Nephron (organoid): ENCODE results near the gene SHH.
"Not testable (repeated sequence)": the region's sequence is repeated elsewhere in the genome, so short reads cannot be mapped to it uniquely, and the experiment has no call there.

Experiments
- H3K27ac Mint-ChIP-seq, 3 experiments: 2 replicates each; pipeline ENCODE4 v1.8.0; 2020; ENCODE audit warnings: mixed read lengths in 3 of 3, mild to moderate bottlenecking in 2 of 3, moderate library complexity in 1 of 3
- H3K27me3 Mint-ChIP-seq: 2 replicates; pipeline ENCODE4 v1.8.0; 2021; ENCODE audit warnings: low read depth, mild to moderate bottlenecking, moderate library complexity, mixed read lengths
- H3K36me3 Mint-ChIP-seq: 2 replicates; pipeline ENCODE4 v1.8.0; 2020; ENCODE audit warnings: low read depth, mixed read lengths
- H3K4me1 Mint-ChIP-seq: 2 replicates; pipeline ENCODE4 v1.8.0; 2020; ENCODE audit warnings: mixed read lengths
- H3K4me3 Mint-ChIP-seq, 3 experiments: 2 replicates each; pipeline ENCODE4 v1.8.0; 2020; ENCODE audit warnings: mild to moderate bottlenecking in 3 of 3, mixed read lengths in 3 of 3, moderate library complexity in 2 of 3
- H3K9me3 Mint-ChIP-seq: 2 replicates; pipeline ENCODE4 v1.8.0; 2020; ENCODE audit warnings: mixed read lengths
- TF ChIP-seq, protein P1 (sequence below), 3 experiments: fragments of 200-600 bp; sonication (generic); IDR thresholded peaks; one replicate each; pipeline ENCODE4 v1.5.0; 2021; ENCODE audit warnings: antibody characterized with exemption in 3 of 3; ENCODE audit not compliant: unreplicated experiment in 3 of 3

Gene SHH

GRCh38 chr7:155840909-155841308 lies 28.6 kb upstream of the SHH start:
- no peaks in the 10 kb centered on the region for H3K9me3 Mint-ChIP-seq
- H3K27ac Mint-ChIP-seq, result no peak overlapping the region
- H3K27me3 Mint-ChIP-seq, result peaks cover 14% of the 10 kb centered on the region
- TF ChIP-seq, protein P1, sequence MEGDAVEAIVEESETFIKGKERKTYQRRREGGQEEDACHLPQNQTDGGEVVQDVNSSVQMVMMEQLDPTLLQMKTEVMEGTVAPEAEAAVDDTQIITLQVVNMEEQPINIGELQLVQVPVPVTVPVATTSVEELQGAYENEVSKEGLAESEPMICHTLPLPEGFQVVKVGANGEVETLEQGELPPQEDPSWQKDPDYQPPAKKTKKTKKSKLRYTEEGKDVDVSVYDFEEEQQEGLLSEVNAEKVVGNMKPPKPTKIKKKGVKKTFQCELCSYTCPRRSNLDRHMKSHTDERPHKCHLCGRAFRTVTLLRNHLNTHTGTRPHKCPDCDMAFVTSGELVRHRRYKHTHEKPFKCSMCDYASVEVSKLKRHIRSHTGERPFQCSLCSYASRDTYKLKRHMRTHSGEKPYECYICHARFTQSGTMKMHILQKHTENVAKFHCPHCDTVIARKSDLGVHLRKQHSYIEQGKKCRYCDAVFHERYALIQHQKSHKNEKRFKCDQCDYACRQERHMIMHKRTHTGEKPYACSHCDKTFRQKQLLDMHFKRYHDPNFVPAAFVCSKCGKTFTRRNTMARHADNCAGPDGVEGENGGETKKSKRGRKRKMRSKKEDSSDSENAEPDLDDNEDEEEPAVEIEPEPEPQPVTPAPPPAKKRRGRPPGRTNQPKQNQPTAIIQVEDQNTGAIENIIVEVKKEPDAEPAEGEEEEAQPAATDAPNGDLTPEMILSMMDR (IDR thresholded peaks at IDR 0.05; ENCODE audit: unreplicated experiment in 3 of 3), result no peak
- no peak overlapping the region for H3K4me3 Mint-ChIP-seq
- no peaks in the 10 kb centered on the region for H3K4me1 Mint-ChIP-seq
- no peaks in the 10 kb centered on the region for H3K36me3 Mint-ChIP-seq

DNA sequence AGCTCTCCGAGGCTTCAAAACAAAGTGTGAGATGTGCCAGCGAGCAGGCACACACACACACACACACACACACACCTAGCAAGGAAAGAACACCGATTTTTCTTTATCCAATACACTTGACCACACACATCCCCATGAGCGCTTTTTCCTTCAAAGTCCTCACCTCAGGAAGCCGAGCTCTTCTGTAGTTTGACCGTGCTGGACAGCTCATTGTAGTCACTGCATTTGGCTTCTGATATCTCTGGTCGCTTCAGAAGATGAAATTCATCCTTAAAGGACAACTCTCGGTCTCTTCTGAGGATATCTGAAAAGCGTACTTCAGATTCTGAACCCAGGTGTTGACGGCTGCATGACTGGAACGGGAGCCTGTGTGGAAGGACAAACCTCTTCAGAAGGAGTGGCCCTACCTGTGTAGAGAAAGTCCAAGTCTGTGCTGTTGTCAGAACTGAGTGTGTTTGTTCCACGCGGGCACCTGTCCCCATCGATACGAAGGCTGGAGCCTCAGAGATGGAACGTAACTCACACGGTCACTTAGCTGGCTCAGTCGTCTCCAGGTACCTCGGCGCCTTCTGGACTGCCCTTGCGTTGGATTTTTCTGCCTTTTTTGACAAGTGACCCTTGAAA lies 28.1 kb upstream of the SHH start:
- H3K36me3 Mint-ChIP-seq, result no peaks in the 10 kb centered on the region
- peaks cover 14% of the 10 kb centered on the region for H3K27me3 Mint-ChIP-seq
- TF ChIP-seq, protein P1 (IDR thresholded peaks at IDR 0.05; ENCODE audit: unreplicated experiment in 3 of 3), result no peak
- H3K27ac Mint-ChIP-seq, result no peak overlapping the region
- no peak overlapping the region for H3K4me3 Mint-ChIP-seq
- no peaks in the 10 kb centered on the region for H3K4me1 Mint-ChIP-seq
- no peaks in the 10 kb centered on the region for H3K9me3 Mint-ChIP-seq

DNA sequence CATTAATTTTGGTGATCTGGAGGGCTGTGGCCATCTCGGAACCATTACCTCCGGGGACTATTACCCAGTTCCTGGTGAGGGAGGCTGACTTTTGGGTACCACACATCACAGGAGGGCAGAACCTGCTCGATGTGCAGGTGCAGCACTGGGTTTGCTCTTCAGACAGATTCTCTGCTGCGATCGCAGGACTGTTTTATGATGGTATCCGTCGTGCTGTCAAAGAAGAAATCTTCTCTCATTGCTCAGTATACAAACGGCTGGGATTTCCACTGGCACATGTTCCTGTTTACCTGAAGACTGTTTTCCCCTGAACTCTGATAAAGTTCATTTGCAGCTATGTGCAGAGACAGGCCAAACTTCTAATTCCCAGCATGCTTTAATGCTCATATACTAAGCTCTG lies 27.2 kb upstream of the SHH start:
- Mint-ChIP-seq H3K27me3 (peaks cover 14% of the 10 kb centered on the region), H3K4me1 (no peaks in the 10 kb centered on the region), H3K36me3 (no peaks in the 10 kb centered on the region), H3K4me3 (no peak overlapping the region), H3K27ac (no peak overlapping the region), H3K9me3 (no peaks in the 10 kb centered on the region)
- TF ChIP-seq, protein P1 (IDR thresholded peaks at IDR 0.05; ENCODE audit: unreplicated experiment in 3 of 3), result no peak

- peaks cover 15% of the 10 kb centered on the region for H3K27me3 Mint-ChIP-seq
- H3K4me3 Mint-ChIP-seq, H3K27ac Mint-ChIP-seq, H3K36me3 Mint-ChIP-seq, H3K4me1 Mint-ChIP-seq, H3K9me3 Mint-ChIP-seq: not testable (repeated sequence)
Measured at GRCh38 chr7:155838312-155838711, 26.0 kb upstream of the SHH start.

GRCh38 chr7:155837126-155837479 lies 24.8 kb upstream of the SHH start:
- Mint-ChIP-seq H3K27ac (no peak overlapping the region), H3K27me3 (peaks cover 18% of the 10 kb centered on the region), H3K4me3 (no peak overlapping the region), H3K4me1 (no peaks in the 10 kb centered on the region), H3K36me3 (no peaks in the 10 kb centered on the region), H3K9me3 (no peaks in the 10 kb centered on the region)
- TF ChIP-seq, protein P1 (IDR thresholded peaks at IDR 0.05; ENCODE audit: unreplicated experiment in 3 of 3), result no peak

DNA sequence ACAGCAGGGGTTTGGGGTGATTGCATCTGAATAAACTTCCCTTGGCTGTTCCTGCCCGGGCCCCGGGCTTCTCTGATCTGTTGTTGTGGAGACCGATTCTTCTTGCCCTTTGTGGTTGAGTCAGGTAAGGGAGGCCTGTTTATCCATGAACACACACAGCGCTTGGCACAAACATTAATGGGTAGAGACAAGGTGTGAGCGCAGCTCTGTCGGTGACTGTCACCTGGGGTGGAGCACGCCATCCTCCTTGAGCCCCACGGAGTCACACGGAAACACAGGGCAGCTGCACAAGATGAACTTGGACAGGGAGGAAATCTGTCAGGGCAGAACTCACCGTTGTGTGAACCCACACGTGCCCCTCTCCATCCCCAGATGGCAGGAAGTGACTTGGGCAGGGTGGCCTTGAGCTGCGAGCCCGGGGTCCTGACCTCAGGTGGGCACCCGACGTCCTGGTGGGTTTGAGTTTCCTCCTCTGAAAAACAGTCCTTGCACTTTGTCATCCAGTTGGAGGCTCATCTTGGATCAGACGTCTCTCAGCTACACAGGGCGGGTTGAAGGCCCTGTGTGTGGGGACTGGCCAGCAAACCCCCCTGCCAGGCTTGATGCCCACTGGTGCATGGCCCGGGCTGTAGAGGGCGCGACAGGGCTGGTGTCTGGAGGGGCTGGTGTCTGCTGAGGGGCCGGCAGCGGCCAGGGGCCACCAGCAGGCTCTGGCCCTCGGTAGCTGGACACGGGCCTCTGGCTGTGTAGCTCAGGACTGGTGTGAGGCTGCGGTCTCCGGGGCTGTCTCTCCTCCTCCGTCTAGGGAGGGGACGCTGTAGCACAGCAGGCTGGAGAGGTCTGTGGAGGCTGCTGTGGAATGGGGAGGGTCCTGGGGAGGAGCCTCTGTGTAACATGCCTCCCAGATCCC lies 24.2 kb upstream of the SHH start:
- Mint-ChIP-seq H3K9me3 (no peaks in the 10 kb centered on the region), H3K4me3 (no peak overlapping the region), H3K27me3 (peaks cover 15% of the 10 kb centered on the region), H3K27ac (no peak overlapping the region), H3K36me3 (no peaks in the 10 kb centered on the region), H3K4me1 (no peaks in the 10 kb centered on the region)
- TF ChIP-seq, protein P1 (IDR thresholded peaks at IDR 0.05; ENCODE audit: unreplicated experiment in 3 of 3), result no peak
